SU-DHL-6 (cell line): ENCODE data around the gene KDM5B.
"Not testable (repeated sequence)": the region's sequence is repeated elsewhere in the genome, so short reads cannot be mapped to it uniquely, and the experiment has no call there.

Experiments
- H2AFZ ChIP-seq: fragments of 200-600 bp; sonication (generic); 2 replicates; pipeline ENCODE4 v1.6.1; 2014; ENCODE audit warnings: low read depth, mild to moderate bottlenecking, moderate library complexity, mixed read lengths, antibody characterized with exemption, low read length; ENCODE audit not compliant: severe bottlenecking
- H3F3A ChIP-seq: fragments of 200-600 bp; shearing (Covaris generic); 2 replicates; pipeline ENCODE4 v1.6.0; 2016; ENCODE audit warnings: antibody characterized with exemption, mild to moderate bottlenecking; ENCODE audit not compliant: insufficient read depth
- H3K27ac ChIP-seq: fragments of 200-600 bp; sonication (generic); 2 replicates; pipeline ENCODE4 v1.5.1; 2016; ENCODE audit warnings: low read depth, mild to moderate bottlenecking, low read length, moderate library complexity, mixed read lengths
- H3K27me3 ChIP-seq: fragments of 200-600 bp; sonication (generic), shearing (Covaris generic); 2 replicates; pipeline ENCODE4 v1.6.0; 2014; ENCODE audit warnings: mild to moderate bottlenecking, low read length
- H3K36me3 ChIP-seq: fragments of 200-600 bp; sonication (generic); 2 replicates; pipeline ENCODE4 v1.6.1; 2014; ENCODE audit warnings: mild to moderate bottlenecking, low read length, mixed read lengths
- H3K4me2 ChIP-seq: fragments of 300-600, 200-600 bp; shearing (Covaris generic), sonication (generic); 2 replicates; pipeline ENCODE4 v1.6.0; 2014; ENCODE audit warnings: low read length, low read depth, mild to moderate bottlenecking; ENCODE audit not compliant: poor library complexity, severe bottlenecking
- H3K4me3 ChIP-seq: fragments of 200-600 bp; sonication (generic); 2 replicates; pipeline ENCODE4 v1.5.1; 2014; ENCODE audit warnings: antibody characterized with exemption, low read length, mild to moderate bottlenecking, mixed read lengths; ENCODE audit not compliant: insufficient read depth, poor library complexity, severe bottlenecking
- H3K79me2 ChIP-seq: fragments of 200-600 bp; sonication (generic); 2 replicates; pipeline ENCODE4 v1.6.1; 2014; ENCODE audit warnings: mild to moderate bottlenecking, low read length, moderate library complexity; ENCODE audit not compliant: insufficient read depth
- H3K9ac ChIP-seq: fragments of 200-600 bp; sonication (generic); 2 replicates; pipeline ENCODE4 v1.7.0; 2014; ENCODE audit warnings: mild to moderate bottlenecking, low read length
- H3K9me2 ChIP-seq: fragments of 200-600 bp; sonication (generic); replicated peaks from 2 replicates; pipeline ENCODE4 v1.6.1; 2014; ENCODE audit warnings: low read length; ENCODE audit not compliant: insufficient read depth
- H3K9me3 ChIP-seq: fragments of 200-600 bp; sonication (generic); 2 replicates; pipeline ENCODE4 v1.6.1; 2014; ENCODE audit warnings: low read length, mixed read lengths; ENCODE audit not compliant: insufficient read depth
- H4K20me1 ChIP-seq: fragments of 200-600 bp; sonication (generic); 2 replicates; pipeline ENCODE4 v1.6.1; 2014; ENCODE audit warnings: low read depth, mild to moderate bottlenecking, antibody characterized with exemption, low read length, moderate library complexity, mixed read lengths
- CTCF ChIP-seq: fragments of 200-600 bp; sonication (generic); IDR thresholded peaks from one replicate; pipeline ENCODE4 v1.5.1; 2017; ENCODE audit warnings: antibody characterized with exemption, mild to moderate bottlenecking, low read length, moderate library complexity; ENCODE audit not compliant: insufficient read depth, poor library complexity, severe bottlenecking
- EZH2phosphoT487 ChIP-seq: fragments of 200-600 bp; sonication (generic), shearing (Covaris generic); conservative IDR thresholded peaks from 2 replicates; pipeline ENCODE4 v1.6.1; 2018; ENCODE audit warnings: mild to moderate bottlenecking, antibody characterized with exemption, low read length, moderate library complexity, mixed read lengths

The KDM5B gene

GRCh38 chr1:202834771-202835547 lies 26.7 kb upstream of the KDM5B start:
- TF ChIP-seq EZH2phosphoT487 (no peak), CTCF (no peak)
- H3K4me2 ChIP-seq: no peak overlapping the region
- H3K27ac ChIP-seq: no peak overlapping the region
- H3K4me3 ChIP-seq: no peak overlapping the region
- H3K79me2 ChIP-seq: no peaks in the 10 kb centered on the region
- H3K9ac ChIP-seq: no peak overlapping the region
- no peaks in the 10 kb centered on the region for H4K20me1 ChIP-seq
- H3K9me3 ChIP-seq: no peaks in the 10 kb centered on the region
- H2AFZ ChIP-seq: no peak overlapping the region
- no peaks in the 10 kb centered on the region for H3K27me3 ChIP-seq
- H3K36me3 ChIP-seq: no peaks in the 10 kb centered on the region
- H3F3A ChIP-seq: no peaks in the 10 kb centered on the region
- no peaks in the 10 kb centered on the region for H3K9me2 ChIP-seq

DNA sequence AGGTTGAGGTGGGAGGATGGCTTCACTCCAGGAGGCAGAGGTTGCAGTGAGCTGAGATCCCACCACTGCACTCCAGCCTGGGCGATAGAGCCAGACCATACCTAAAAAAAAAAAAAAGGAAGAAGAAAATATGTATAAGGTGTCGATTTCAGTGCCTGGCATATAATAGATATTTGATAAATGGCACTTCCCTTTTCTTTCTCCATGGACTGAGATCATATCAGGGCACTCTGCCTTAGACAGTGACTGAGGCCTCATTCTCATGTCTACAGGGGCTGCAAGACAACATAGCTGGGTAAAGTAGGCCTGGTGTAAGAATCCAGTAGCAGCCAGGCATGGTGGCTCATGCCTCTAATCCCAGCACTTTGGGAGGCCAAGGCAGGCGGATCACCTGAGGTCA lies 23.7 kb upstream of the KDM5B start:
- no peaks in the 10 kb centered on the region for H3K9me2 ChIP-seq
- no peaks in the 10 kb centered on the region for H3F3A ChIP-seq
- H3K36me3 ChIP-seq: no peaks in the 10 kb centered on the region
- no peak overlapping the region for H3K27ac ChIP-seq
- no peak overlapping the region for H3K4me2 ChIP-seq
- no peaks in the 10 kb centered on the region for H3K27me3 ChIP-seq
- H4K20me1 ChIP-seq: no peaks in the 10 kb centered on the region
- H3K4me3 ChIP-seq: no peak overlapping the region
- no peak for TF ChIP-seq EZH2phosphoT487
- TF ChIP-seq CTCF: no peak
- H3K9me3 ChIP-seq: no peaks in the 10 kb centered on the region
- no peak overlapping the region for H2AFZ ChIP-seq
- no peak overlapping the region for H3K9ac ChIP-seq
- H3K79me2 ChIP-seq: no peaks in the 10 kb centered on the region

DNA sequence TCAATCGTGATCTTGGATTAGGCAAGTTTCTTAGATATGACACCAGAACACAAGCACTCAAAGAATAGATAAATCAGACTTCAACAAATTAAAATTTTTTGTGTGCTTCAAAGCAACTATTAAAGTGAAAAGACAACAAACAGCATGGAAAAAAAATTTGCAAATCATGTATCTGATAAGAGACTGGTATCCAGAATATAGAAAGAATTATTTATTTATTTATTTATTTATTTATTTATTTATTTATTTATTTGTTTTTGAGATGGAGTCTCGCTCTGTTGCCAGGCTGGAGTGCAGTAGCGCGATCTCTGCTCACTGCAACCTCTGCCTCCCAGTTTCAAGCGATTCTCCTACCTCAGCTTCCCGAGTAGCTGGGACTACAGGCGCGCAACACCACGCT lies 21.0 kb upstream of the KDM5B start:
- not testable (repeated sequence) for H3K9me3 ChIP-seq, H4K20me1 ChIP-seq, H3K4me2 ChIP-seq, H2AFZ ChIP-seq, H3K27me3 ChIP-seq, H3F3A ChIP-seq, H3K9me2 ChIP-seq, H3K9ac ChIP-seq, H3K4me3 ChIP-seq, H3K27ac ChIP-seq, H3K36me3 ChIP-seq, H3K79me2 ChIP-seq

GRCh38 chr1:202825748-202826147 lies 17.5 kb upstream of the KDM5B start:
- no peak overlapping the region for H3K9ac ChIP-seq
- H3K36me3 ChIP-seq: no peaks in the 10 kb centered on the region
- H3K9me2 ChIP-seq: no peaks in the 10 kb centered on the region
- H3K9me3 ChIP-seq: no peaks in the 10 kb centered on the region
- no peak overlapping the region for H2AFZ ChIP-seq
- no peaks in the 10 kb centered on the region for H3F3A ChIP-seq
- no peaks in the 10 kb centered on the region for H4K20me1 ChIP-seq
- H3K4me2 ChIP-seq: no peak overlapping the region
- TF ChIP-seq EZH2phosphoT487 (no peak), CTCF (no peak)
- H3K4me3 ChIP-seq: no peak overlapping the region
- H3K27me3 ChIP-seq: no peaks in the 10 kb centered on the region
- H3K27ac ChIP-seq: no peak overlapping the region
- no peaks in the 10 kb centered on the region for H3K79me2 ChIP-seq
